ENCODE results near the gene OFD1. TPM values are rescaled to one million over a fixed set of nuclear protein-coding genes. Genes with fewer than 3 reads are reported as not detected.

Gene OFD1
- total and polyA plus RNA-seq, 7 donors, result 7.4 to 46.0 (median 16.3) TPM

- Histone ChIP-seq H3K4me3 (peak overlapping the region; percentile 69 to 90 (median 78)), H3K9me3 (no peaks in the 10 kb centered on the region), H3K27ac (peak overlapping the region; percentile 90 to 95 (median 92)), H3K27me3 (peaks cover 0 to 5% (median 0%) of the 10 kb centered on the region in 3 donors), H3K4me1 (peaks cover 0 to 23% (median 8%) of the 10 kb centered on the region in 4 donors), H3K36me3 (no peaks in the 10 kb centered on the region)
- TF ChIP-seq EP300 (IDR thresholded peaks at IDR 0.05), result no peak
- no peak for TF ChIP-seq CTCF (IDR thresholded peaks at IDR 0.05)
- no peak for TF ChIP-seq POLR2A (IDR thresholded peaks at IDR 0.05)
- WGBS, 2 donors, result 16 to 21% methylated on average over 4 of the region's 4 CpGs
- no peak for DNase-seq
- intact Hi-C loops (cut with DNase I), result no loop called here
Observed at GRCh38 chrX:13733506-13733905, 1.0 kb upstream of the OFD1 start.

GRCh38 chrX:13741695-13742094, 7.1 kb downstream of the OFD1 start:
- no peak overlapping the region for H3K27ac ChIP-seq
- no peak for DNase-seq
- 71 to 81% methylated on average over 6 of the region's 6 CpGs for WGBS, 2 donors
- H3K9me3 ChIP-seq, result no peaks in the 10 kb centered on the region
- H3K4me3 ChIP-seq, result no peak overlapping the region
- no peaks in the 10 kb centered on the region for H3K27me3 ChIP-seq
- H3K4me1 ChIP-seq, result no peaks in the 10 kb centered on the region
- TF ChIP-seq CTCF (IDR thresholded peaks at IDR 0.05), result no peak
- TF ChIP-seq EP300 (IDR thresholded peaks at IDR 0.05), result no peak
- TF ChIP-seq POLR2AphosphoS5 (IDR thresholded peaks at IDR 0.05), result no peak
- no peak for TF ChIP-seq POLR2A (IDR thresholded peaks at IDR 0.05)
- intact Hi-C loops (cut with DNase I), result loop anchor here (10.0 kb wide), 1 partner anchor 237 kb away; no protein-coding TSS in a partner anchor
- peaks cover 0 to 6% (median 0%) of the 10 kb centered on the region in 4 donors for H3K36me3 ChIP-seq

GRCh38 chrX:13742397-13743176, 8.0 kb downstream of the OFD1 start:
- peaks cover 0 to 6% (median 0%) of the 10 kb centered on the region in 4 donors for H3K36me3 ChIP-seq
- DNase-seq, result no peak
- intact Hi-C loops (cut with DNase I), result loop anchor here (10.0 kb wide), 1 partner anchor 238 kb away; no protein-coding TSS in a partner anchor
- H3K4me3 ChIP-seq, result no peak overlapping the region
- 65 to 81% methylated on average over 13 of the region's 13 CpGs for WGBS, 2 donors
- H3K9me3 ChIP-seq, result no peaks in the 10 kb centered on the region
- TF ChIP-seq POLR2A (IDR thresholded peaks at IDR 0.05) (no peak), CTCF (IDR thresholded peaks at IDR 0.05) (no peak), EP300 (IDR thresholded peaks at IDR 0.05) (no peak), POLR2AphosphoS5 (IDR thresholded peaks at IDR 0.05) (peak in 1 of 4 donors; percentile 19)
- peak overlapping the region in 3 of 4 donors; percentile 2 to 37 (median 31) for H3K27ac ChIP-seq
- H3K27me3 ChIP-seq, result no peaks in the 10 kb centered on the region
- H3K4me1 ChIP-seq, result no peaks in the 10 kb centered on the region

DNA sequence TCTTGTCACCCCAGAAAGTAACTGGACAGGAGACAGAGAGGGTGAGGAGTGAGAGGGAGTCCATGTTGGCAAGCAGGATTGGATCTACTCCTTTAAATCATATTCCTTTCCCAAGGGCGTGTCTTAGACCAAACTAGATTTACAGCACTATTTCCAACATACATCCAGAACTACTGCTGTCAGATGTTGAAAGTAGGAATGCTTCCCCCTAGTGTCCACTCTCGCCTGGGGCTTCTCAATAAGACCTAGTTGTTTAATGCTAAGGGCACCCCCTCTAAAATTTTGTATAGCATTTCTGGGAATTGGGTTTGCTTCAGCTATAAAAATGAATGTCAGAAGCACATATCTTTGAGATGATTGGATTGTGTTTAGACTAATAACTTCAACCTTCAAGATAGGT, 13.3 kb downstream of the OFD1 start:
- Histone ChIP-seq H3K36me3 (peaks cover 0 to 5% (median 2%) of the 10 kb centered on the region in 4 donors), H3K9me3 (no peaks in the 10 kb centered on the region), H3K4me3 (no peak overlapping the region), H3K4me1 (no peaks in the 10 kb centered on the region), H3K27me3 (no peaks in the 10 kb centered on the region), H3K27ac (no peak overlapping the region)
- intact Hi-C loops (cut with DNase I), result loop anchor here (2.0 to 10.0 kb wide), 2 partner anchors 89 to 243 kb away; no protein-coding TSS in a partner anchor
- no peak for DNase-seq
- no peak for TF ChIP-seq EP300 (IDR thresholded peaks at IDR 0.05)
- TF ChIP-seq CTCF (IDR thresholded peaks at IDR 0.05), result peak in 2 of 4 experiments; percentile 26 to 29
- 11 to 27% methylated on average over 2 of the region's 2 CpGs for WGBS, 2 donors
